Keratinocyte (primary cell): Measurements from ENCODE around the gene SCRT2. TPM values are rescaled to one million over a fixed set of nuclear protein-coding genes. Genes with fewer than 3 reads are reported as not detected.

ENCODE experiments used
- DNase-seq: peaks from one replicate; pipeline ENCODE4 v3.0.0-alpha.2; 2011; ENCODE audit warnings: low read depth, missing footprints, low spot score
- FAIRE-seq: peaks from 2 replicates; lab custom pipeline; 2011; peaks lifted over from hg19 to GRCh38; lab: Jason Lieb, UNC
- H2AFZ ChIP-seq: 2 replicates; pipeline ENCODE4 v1.6.0; 2012; ENCODE audit warnings: low read length, control low read depth, inconsistent platforms; ENCODE audit not compliant: control insufficient read depth
- H3K27ac ChIP-seq: 2 replicates; pipeline ENCODE4 v1.5.1; 2011; ENCODE audit warnings: low read length; ENCODE audit not compliant: control insufficient read depth, insufficient read depth
- H3K27me3 ChIP-seq: 3 replicates; pipeline ENCODE4 v1.6.0; 2011; ENCODE audit warnings: low read length; ENCODE audit not compliant: control insufficient read depth, insufficient read depth; ENCODE audit errors: extremely low read depth
- H3K36me3 ChIP-seq, 2 experiments: 2 replicates in 1 of 2; 3 replicates in 1 of 2; pipeline ENCODE4 v1.5.1; 2011; ENCODE audit warnings: low read length in 2 of 2, mild to moderate bottlenecking in 1 of 2; ENCODE audit not compliant: control insufficient read depth in 2 of 2, insufficient read depth in 2 of 2; ENCODE audit errors: extremely low read depth in 1 of 2
- H3K4me1 ChIP-seq: 3 replicates; pipeline ENCODE4 v1.5.1; 2011; ENCODE audit warnings: low read length; ENCODE audit not compliant: control insufficient read depth, insufficient read depth; ENCODE audit errors: extremely low read depth
- H3K4me2 ChIP-seq: 3 replicates; pipeline ENCODE4 v1.6.0; 2011; ENCODE audit warnings: low read depth, low read length; ENCODE audit not compliant: control insufficient read depth, insufficient read depth; ENCODE audit errors: extremely low read depth
- H3K4me3 ChIP-seq, 3 experiments: fragments of 200-600 bp in 1 of 3; sonication (generic) in 1 of 3; 2 replicates in 2 of 3; 3 replicates in 1 of 3; pipeline ENCODE4 v1.5.1; 2011 to 2016; ENCODE audit warnings: low read length in 3 of 3, mild to moderate bottlenecking in 3 of 3, control low read depth in 2 of 3, inconsistent platforms in 1 of 3, low read depth in 1 of 3, mixed read lengths in 1 of 3, mixed run types in 1 of 3, moderate library complexity in 1 of 3; ENCODE audit not compliant: control insufficient read depth in 2 of 3, insufficient read depth in 2 of 3; ENCODE audit errors: extremely low read depth in 1 of 3
- H3K79me2 ChIP-seq: 2 replicates; pipeline ENCODE4 v1.6.0; 2012; ENCODE audit warnings: low read length; ENCODE audit not compliant: control insufficient read depth, insufficient read depth
- H3K9ac ChIP-seq: 3 replicates; pipeline ENCODE4 v1.6.0; 2011; ENCODE audit warnings: low read length; ENCODE audit not compliant: control insufficient read depth, insufficient read depth; ENCODE audit errors: extremely low read depth
- H3K9me1 ChIP-seq: 3 replicates; pipeline ENCODE4 v1.6.0; 2011; ENCODE audit warnings: low read length; ENCODE audit not compliant: control insufficient read depth, insufficient read depth; ENCODE audit errors: extremely low read depth
- H3K9me3 ChIP-seq: 2 replicates; pipeline ENCODE4 v1.5.1; 2012; ENCODE audit warnings: low read depth, low read length; ENCODE audit not compliant: control insufficient read depth
- H4K20me1 ChIP-seq: 3 replicates; pipeline ENCODE4 v1.6.0; 2011; ENCODE audit warnings: low read length; ENCODE audit not compliant: control insufficient read depth, insufficient read depth; ENCODE audit errors: extremely low read depth
- CTCF ChIP-seq, 3 experiments: IDR thresholded peaks in 1 of 3; conservative IDR thresholded peaks in 1 of 3; optimal IDR thresholded peaks in 1 of 3; 2 replicates in 2 of 3; 3 replicates in 1 of 3; pipeline versions ENCODE3 to v1.5.1; 2011; ENCODE audit warnings: low read length in 3 of 3, mild to moderate bottlenecking in 3 of 3, moderate library complexity in 2 of 3, control low read depth in 1 of 3, inconsistent platforms in 1 of 3; ENCODE audit not compliant: insufficient read depth in 2 of 3; ENCODE audit errors: extremely low read depth in 1 of 3
- EZH2 ChIP-seq: IDR thresholded peaks from one replicate; pipeline ENCODE4 v1.6.1; 2012; ENCODE audit warnings: inconsistent platforms, mild to moderate bottlenecking, low read length, moderate library complexity
- dilution Hi-C: fragments of 300-500 bp; cut with MboI; formaldehyde crosslinking; loops from one replicate; pipeline ENCODE4 v1.7.0; 2020; ENCODE audit warnings: low sequenced_read_pairs; ENCODE audit not compliant: extremely low pct_ligation_motif_present
- polyA plus RNA-seq, 5 experiments: library from polyadenylated mRNA; depleted of rRNA in 3 of 5; stranded (reverse) in 3 of 5; stranded (forward) in 1 of 5; unstranded in 1 of 5; fragments of >200 nt; gene quantifications; 1 replicate in 1 of 5; 2 replicates in 3 of 5; 3 replicates in 1 of 5; pipeline versions ENCODE4 v1.2.1 to v1.2.3, GENCODE V29; 2011 to 2012; ENCODE audit warnings: missing spikeins in 2 of 5, low read depth in 1 of 5, low replicate concordance in 1 of 5

The SCRT2 gene
- polyA plus RNA-seq, 1 donor (not counting 4 experiments of a cell fraction or from before 2014, with no cell fraction given) = not detected

- Histone ChIP-seq H3K4me3 (no peak overlapping the region), H3K9me3 (no peaks in the 10 kb centered on the region), H3K36me3 (no peaks in the 10 kb centered on the region), H3K9ac (no peak overlapping the region), H3K4me1 (no peaks in the 10 kb centered on the region), H4K20me1 (no peaks in the 10 kb centered on the region), H3K9me1 (no peaks in the 10 kb centered on the region), H3K4me2 (no peak overlapping the region), H3K79me2 (no peaks in the 10 kb centered on the region), H2AFZ (no peak overlapping the region), H3K27me3 (peaks cover 45% of the 10 kb centered on the region), H3K27ac (no peak overlapping the region)
- no peak for DNase-seq
- no peak for TF ChIP-seq EZH2
- TF ChIP-seq CTCF (optimal IDR thresholded peaks at IDR 0.05 in 1 of 3, IDR thresholded peaks at IDR 0.05 in 1 of 3, conservative IDR thresholded peaks at IDR 0.05 in 1 of 3; ENCODE audit: extremely low read depth in 1 of 3, insufficient read depth in 2 of 3, low read length in 3 of 3) = no peak
- no peak for FAIRE-seq
- dilution Hi-C loops = no loop called here
These were observed 46.3 kb upstream of the SCRT2 start for GRCh38 chr20:721876-722275.

- no peaks in the 10 kb centered on the region for H4K20me1 ChIP-seq
- FAIRE-seq = no peak
- H3K36me3 ChIP-seq = no peaks in the 10 kb centered on the region
- dilution Hi-C loops = no loop called here
- no peak overlapping the region for H3K9ac ChIP-seq
- H3K4me3 ChIP-seq = no peak overlapping the region
- no peak overlapping the region for H2AFZ ChIP-seq
- H3K27ac ChIP-seq = no peak overlapping the region
- TF ChIP-seq EZH2 = no peak
- no peak for TF ChIP-seq CTCF (optimal IDR thresholded peaks at IDR 0.05 in 1 of 3, IDR thresholded peaks at IDR 0.05 in 1 of 3, conservative IDR thresholded peaks at IDR 0.05 in 1 of 3; ENCODE audit: extremely low read depth in 1 of 3, insufficient read depth in 2 of 3, low read length in 3 of 3)
- H3K9me1 ChIP-seq = no peaks in the 10 kb centered on the region
- peaks cover 44% of the 10 kb centered on the region for H3K27me3 ChIP-seq
- DNase-seq = no peak
- H3K9me3 ChIP-seq = no peaks in the 10 kb centered on the region
- H3K79me2 ChIP-seq = no peaks in the 10 kb centered on the region
- no peak overlapping the region for H3K4me2 ChIP-seq
- no peaks in the 10 kb centered on the region for H3K4me1 ChIP-seq
These were observed 44.2 kb upstream of the SCRT2 start for GRCh38 chr20:719816-720215.
